ENCODE data around the gene KIAA0586. TPM values are rescaled to one million over a fixed set of nuclear protein-coding genes. Genes with fewer than 3 reads are reported as not detected.

Gene KIAA0586
- total RNA-seq, 2 donors from 2014 or later: 18.0 to 45.7 TPM

- no peaks in the 10 kb centered on the region for H3K27me3 ChIP-seq (replicated peaks; ENCODE audit: insufficient read depth)
- DNase-seq (ENCODE audit: low spot score) (no peak), ATAC-seq (ENCODE audit: insufficient number of reproducible peaks, low FRiP score, low read depth) (no peak)
- peaks cover 29 to 33% of the 10 kb centered on the region in 2 donors for H3K4me1 ChIP-seq (ENCODE audit: control insufficient read depth in 1 of 2, low read depth in 2 of 2)
- H3K4me3 ChIP-seq: no peak overlapping the region
- H3K27ac ChIP-seq: peak overlapping the region; percentile 88 to 95
- TF ChIP-seq CTCF (IDR thresholded peaks at IDR 0.05): no peak
- no peaks in the 10 kb centered on the region for H3K36me3 ChIP-seq
- H3K9me3 ChIP-seq: no peaks in the 10 kb centered on the region
Measured at GRCh38 chr14:58533446-58533845, 105.9 kb downstream of the KIAA0586 start.

GRCh38 chr14:58535044-58535443 is 107.5 kb downstream of the KIAA0586 start:
- no peaks in the 10 kb centered on the region for H3K9me3 ChIP-seq
- H3K27me3 ChIP-seq (replicated peaks; ENCODE audit: insufficient read depth): no peaks in the 10 kb centered on the region
- DNase-seq (ENCODE audit: low spot score): no peak
- peak; percentile 43 for ATAC-seq (ENCODE audit: insufficient number of reproducible peaks, low FRiP score, low read depth)
- peak overlapping the region; percentile 88 to 95 for H3K27ac ChIP-seq
- H3K4me3 ChIP-seq: peak overlapping the region; percentile 2
- TF ChIP-seq CTCF (IDR thresholded peaks at IDR 0.05): no peak
- no peaks in the 10 kb centered on the region for H3K36me3 ChIP-seq
- H3K4me1 ChIP-seq (ENCODE audit: control insufficient read depth in 1 of 2, low read depth in 2 of 2): peaks cover 30 to 33% of the 10 kb centered on the region in 2 donors

- H3K9me3 ChIP-seq: no peaks in the 10 kb centered on the region
- H3K4me1 ChIP-seq (ENCODE audit: control insufficient read depth in 1 of 2, low read depth in 2 of 2): peaks cover 41 to 49% of the 10 kb centered on the region in 2 donors
- H3K36me3 ChIP-seq: no peaks in the 10 kb centered on the region
- DNase-seq (ENCODE audit: low spot score) (no peak), ATAC-seq (ENCODE audit: insufficient number of reproducible peaks, low FRiP score, low read depth) (no peak)
- peak overlapping the region; percentile 19 to 45 for H3K27ac ChIP-seq
- H3K27me3 ChIP-seq (replicated peaks; ENCODE audit: insufficient read depth): no peaks in the 10 kb centered on the region
- H3K4me3 ChIP-seq: no peak overlapping the region
- no peak for TF ChIP-seq CTCF (IDR thresholded peaks at IDR 0.05)
Measured at GRCh38 chr14:58537004-58537403, 109.5 kb downstream of the KIAA0586 start.

GRCh38 chr14:58540749-58541632 is 113.5 kb downstream of the KIAA0586 start:
- H3K9me3 ChIP-seq: no peaks in the 10 kb centered on the region
- no peaks in the 10 kb centered on the region for H3K36me3 ChIP-seq
- H3K4me1 ChIP-seq (ENCODE audit: control insufficient read depth in 1 of 2, low read depth in 2 of 2): peaks cover 10 to 27% of the 10 kb centered on the region in 2 donors
- peak; percentile 30 for ATAC-seq (ENCODE audit: insufficient number of reproducible peaks, low FRiP score, low read depth)
- H3K4me3 ChIP-seq: no peak overlapping the region
- H3K27ac ChIP-seq: peak overlapping the region; percentile 33 to 62
- DNase-seq (ENCODE audit: low spot score): no peak
- H3K27me3 ChIP-seq (replicated peaks; ENCODE audit: insufficient read depth): no peaks in the 10 kb centered on the region
- TF ChIP-seq CTCF (IDR thresholded peaks at IDR 0.05): no peak

GRCh38 chr14:58541633-58542022 is 114.1 kb downstream of the KIAA0586 start:
- H3K27ac ChIP-seq: peak overlapping the region; percentile 61 to 62
- no peaks in the 10 kb centered on the region for H3K9me3 ChIP-seq

More at GRCh38 chr14:58541633-58542022, 114.1 kb downstream of the KIAA0586 start:
- Histone ChIP-seq H3K4me3 (no peak overlapping the region), H3K36me3 (no peaks in the 10 kb centered on the region), H3K4me1 (ENCODE audit: control insufficient read depth in 1 of 2, low read depth in 2 of 2) (peaks cover 8 to 27% of the 10 kb centered on the region in 2 donors), H3K27me3 (replicated peaks; ENCODE audit: insufficient read depth) (no peaks in the 10 kb centered on the region)
- DNase-seq (ENCODE audit: low spot score) (no peak), ATAC-seq (ENCODE audit: insufficient number of reproducible peaks, low FRiP score, low read depth) (no peak)
- TF ChIP-seq CTCF (IDR thresholded peaks at IDR 0.05): no peak

Data from thoracic aorta (tissue), 2 donors.